ENCODE results near the gene PADI1. TPM values are rescaled to one million over a fixed set of nuclear protein-coding genes. Genes with fewer than 3 reads are reported as not detected.

The PADI1 gene
- polyA plus RNA-seq, 1 of the 3 experiments (the other 2 are of a cell fraction): 0.26 TPM

GRCh38 chr1:17192394-17193221 is 12.3 kb upstream of the PADI1 start:
- Histone ChIP-seq H3K4me1 (ENCODE audit: control insufficient read depth in 1 of 2, insufficient read depth in 2 of 2, low read depth in 1 of 2, low read length in 1 of 2) (peaks cover 10 to 16% of the 10 kb centered on the region in 2 experiments; a peak in 3 of 4 replicates), H4K20me1 (ENCODE audit: insufficient read depth) (no peaks in the 10 kb centered on the region), H3F3A (replicated peaks; ENCODE audit: insufficient read depth) (no peaks in the 10 kb centered on the region), H3K9ac (no peak overlapping the region), H3K27ac (ENCODE audit: low read depth in 2 of 2, low read length in 1 of 2) (no peak overlapping the region), H3K4me2 (no peak overlapping the region), H3K27me3 (ENCODE audit: insufficient read depth) (no peaks in the 10 kb centered on the region), H2AFZ (ENCODE audit: low read depth) (no peak overlapping the region), H3K9me2 (no peaks in the 10 kb centered on the region), H3K79me2 (ENCODE audit: insufficient read depth) (no peaks in the 10 kb centered on the region), H3K36me3 (replicated peaks in 1 of 2; ENCODE audit: control insufficient read depth in 1 of 2, insufficient read depth in 2 of 2, low read length in 1 of 2) (no peaks in the 10 kb centered on the region), H3K9me3 (no peaks in the 10 kb centered on the region), H3K4me3 (ENCODE audit: low read depth in 2 of 2, low read length in 1 of 2) (no peak overlapping the region)
- no peak for DNase-seq
- 93% methylated on average over 13 of the region's 13 CpGs for WGBS (ENCODE audit: low lambda C conversion rate)
- CTCF ChIA-PET: interaction anchor here (2.2 kb wide), 1 partner anchor 12 kb away, joined by 4 read pairs; the partner anchor contains the start of gene PADI1
- TF ChIP-seq FOXJ3 (CRISPR knock-in tag; IDR thresholded peaks at IDR 0.05) (no peak), FOXM1 (IDR thresholded peaks at IDR 0.05; ENCODE audit: low read depth) (no peak), MEF2A (IDR thresholded peaks at IDR 0.05; ENCODE audit: borderline replicate concordance, low read depth) (no peak), SIN3A (IDR thresholded peaks at IDR 0.05; ENCODE audit: borderline replicate concordance, low read depth, low read length) (no peak), RFX5 (IDR thresholded peaks at IDR 0.05; ENCODE audit: low read length) (no peak), YY1 (IDR thresholded peaks at IDR 0.05; ENCODE audit: low read depth) (no peak), CTCF (IDR thresholded peaks at IDR 0.05) (no peak), SMC3 (IDR thresholded peaks at IDR 0.05; ENCODE audit: low read depth, low read length) (no peak), RXRA (IDR thresholded peaks at IDR 0.05; ENCODE audit: borderline replicate concordance, low read depth) (no peak), TEAD4 (IDR thresholded peaks at IDR 0.05; ENCODE audit: borderline replicate concordance, insufficient read depth) (no peak), CHD2 (IDR thresholded peaks at IDR 0.05; ENCODE audit: low read length, partially characterized antibody) (no peak), POLR2AphosphoS5 (IDR thresholded peaks at IDR 0.05; ENCODE audit: low read depth, low read length) (no peak), MXI1 (IDR thresholded peaks at IDR 0.05; ENCODE audit: low read depth, low read length) (no peak), USF2 (IDR thresholded peaks at IDR 0.05; ENCODE audit: borderline replicate concordance, low read depth, low read length) (no peak)
- TF ChIP-seq, protein P1, sequence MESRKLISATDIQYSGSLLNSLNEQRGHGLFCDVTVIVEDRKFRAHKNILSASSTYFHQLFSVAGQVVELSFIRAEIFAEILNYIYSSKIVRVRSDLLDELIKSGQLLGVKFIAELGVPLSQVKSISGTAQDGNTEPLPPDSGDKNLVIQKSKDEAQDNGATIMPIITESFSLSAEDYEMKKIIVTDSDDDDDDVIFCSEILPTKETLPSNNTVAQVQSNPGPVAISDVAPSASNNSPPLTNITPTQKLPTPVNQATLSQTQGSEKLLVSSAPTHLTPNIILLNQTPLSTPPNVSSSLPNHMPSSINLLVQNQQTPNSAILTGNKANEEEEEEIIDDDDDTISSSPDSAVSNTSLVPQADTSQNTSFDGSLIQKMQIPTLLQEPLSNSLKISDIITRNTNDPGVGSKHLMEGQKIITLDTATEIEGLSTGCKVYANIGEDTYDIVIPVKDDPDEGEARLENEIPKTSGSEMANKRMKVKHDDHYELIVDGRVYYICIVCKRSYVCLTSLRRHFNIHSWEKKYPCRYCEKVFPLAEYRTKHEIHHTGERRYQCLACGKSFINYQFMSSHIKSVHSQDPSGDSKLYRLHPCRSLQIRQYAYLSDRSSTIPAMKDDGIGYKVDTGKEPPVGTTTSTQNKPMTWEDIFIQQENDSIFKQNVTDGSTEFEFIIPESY (IDR thresholded peaks at IDR 0.05; ENCODE audit: borderline replicate concordance, low read depth): no peak
- TF ChIP-seq, protein P2, sequence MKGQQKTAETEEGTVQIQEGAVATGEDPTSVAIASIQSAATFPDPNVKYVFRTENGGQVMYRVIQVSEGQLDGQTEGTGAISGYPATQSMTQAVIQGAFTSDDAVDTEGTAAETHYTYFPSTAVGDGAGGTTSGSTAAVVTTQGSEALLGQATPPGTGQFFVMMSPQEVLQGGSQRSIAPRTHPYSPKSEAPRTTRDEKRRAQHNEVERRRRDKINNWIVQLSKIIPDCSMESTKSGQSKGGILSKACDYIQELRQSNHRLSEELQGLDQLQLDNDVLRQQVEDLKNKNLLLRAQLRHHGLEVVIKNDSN (IDR thresholded peaks at IDR 0.05; ENCODE audit: borderline replicate concordance, low read depth): no peak
- TF ChIP-seq, protein P3, sequence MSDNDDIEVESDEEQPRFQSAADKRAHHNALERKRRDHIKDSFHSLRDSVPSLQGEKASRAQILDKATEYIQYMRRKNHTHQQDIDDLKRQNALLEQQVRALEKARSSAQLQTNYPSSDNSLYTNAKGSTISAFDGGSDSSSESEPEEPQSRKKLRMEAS (IDR thresholded peaks at IDR 0.05; ENCODE audit: low read depth): no peak
- TF ChIP-seq, protein P4, sequence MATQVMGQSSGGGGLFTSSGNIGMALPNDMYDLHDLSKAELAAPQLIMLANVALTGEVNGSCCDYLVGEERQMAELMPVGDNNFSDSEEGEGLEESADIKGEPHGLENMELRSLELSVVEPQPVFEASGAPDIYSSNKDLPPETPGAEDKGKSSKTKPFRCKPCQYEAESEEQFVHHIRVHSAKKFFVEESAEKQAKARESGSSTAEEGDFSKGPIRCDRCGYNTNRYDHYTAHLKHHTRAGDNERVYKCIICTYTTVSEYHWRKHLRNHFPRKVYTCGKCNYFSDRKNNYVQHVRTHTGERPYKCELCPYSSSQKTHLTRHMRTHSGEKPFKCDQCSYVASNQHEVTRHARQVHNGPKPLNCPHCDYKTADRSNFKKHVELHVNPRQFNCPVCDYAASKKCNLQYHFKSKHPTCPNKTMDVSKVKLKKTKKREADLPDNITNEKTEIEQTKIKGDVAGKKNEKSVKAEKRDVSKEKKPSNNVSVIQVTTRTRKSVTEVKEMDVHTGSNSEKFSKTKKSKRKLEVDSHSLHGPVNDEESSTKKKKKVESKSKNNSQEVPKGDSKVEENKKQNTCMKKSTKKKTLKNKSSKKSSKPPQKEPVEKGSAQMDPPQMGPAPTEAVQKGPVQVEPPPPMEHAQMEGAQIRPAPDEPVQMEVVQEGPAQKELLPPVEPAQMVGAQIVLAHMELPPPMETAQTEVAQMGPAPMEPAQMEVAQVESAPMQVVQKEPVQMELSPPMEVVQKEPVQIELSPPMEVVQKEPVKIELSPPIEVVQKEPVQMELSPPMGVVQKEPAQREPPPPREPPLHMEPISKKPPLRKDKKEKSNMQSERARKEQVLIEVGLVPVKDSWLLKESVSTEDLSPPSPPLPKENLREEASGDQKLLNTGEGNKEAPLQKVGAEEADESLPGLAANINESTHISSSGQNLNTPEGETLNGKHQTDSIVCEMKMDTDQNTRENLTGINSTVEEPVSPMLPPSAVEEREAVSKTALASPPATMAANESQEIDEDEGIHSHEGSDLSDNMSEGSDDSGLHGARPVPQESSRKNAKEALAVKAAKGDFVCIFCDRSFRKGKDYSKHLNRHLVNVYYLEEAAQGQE (IDR thresholded peaks at IDR 0.05; ENCODE audit: low read depth, low read length): no peak
- POLR2A ChIA-PET: no interaction called here

Data from SK-N-SH (cell line).